ENCODE measurements around the gene PGAM1.
A peak's percentile ranks its signal among the peaks of the same experiment; 100 is the strongest.
"Not testable (repeated sequence)": the region's sequence is repeated elsewhere in the genome, so short reads cannot be mapped to it uniquely, and the experiment has no call there.

The PGAM1 gene

DNA sequence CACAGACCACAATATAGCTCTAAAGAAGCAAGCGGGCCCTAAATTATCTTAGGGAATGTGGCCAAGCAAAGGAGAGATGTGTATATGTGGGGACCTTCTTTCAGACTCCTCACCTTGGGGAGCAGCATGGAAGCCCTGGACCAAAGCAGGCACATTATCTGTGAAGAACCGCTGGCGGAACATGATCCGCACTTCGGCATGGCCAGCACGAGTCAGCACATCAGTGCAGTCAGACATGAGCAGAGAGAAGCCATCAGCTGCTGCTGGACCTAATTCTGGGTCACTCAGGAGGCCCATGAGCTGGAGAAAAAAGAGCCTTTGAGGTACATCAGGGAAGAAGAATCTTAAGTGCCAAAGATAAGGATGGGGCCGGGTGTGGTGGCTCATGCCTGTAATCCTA, 33.9 kb downstream of the PGAM1 start:
- no peak for DNase-seq

- no peak for DNase-seq
These were observed 36.3 kb downstream of the PGAM1 start for GRCh38 chr10:97462309-97462708.

GRCh38 chr10:97463363-97464132, 37.6 kb downstream of the PGAM1 start:
- DNase-seq = peak; percentile 38

DNA sequence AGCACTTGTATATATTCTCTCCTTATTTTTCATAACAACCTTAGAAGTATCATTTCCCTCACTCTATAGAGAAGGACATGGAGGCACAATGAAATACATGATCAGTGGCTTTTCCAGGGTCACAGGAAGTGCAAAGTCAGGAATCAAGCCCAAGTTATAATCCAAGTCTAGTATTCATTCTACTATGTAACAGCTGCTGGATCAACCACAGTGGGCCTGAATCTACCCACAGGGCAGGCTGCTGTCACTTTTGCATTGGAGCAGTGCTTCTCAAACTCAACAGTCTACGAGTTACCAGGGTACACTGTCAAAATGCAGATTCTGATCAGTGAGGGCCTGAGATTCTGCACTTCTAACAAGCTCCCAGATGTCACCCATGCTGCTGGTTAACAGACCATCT, 38.2 kb downstream of the PGAM1 start:
- DNase-seq = no peak

GRCh38 chr10:97465982-97466381, 40.0 kb downstream of the PGAM1 start:
- no peak for DNase-seq

GRCh38 chr10:97466755-97467154, 40.8 kb downstream of the PGAM1 start:
- no peak for DNase-seq

DNA sequence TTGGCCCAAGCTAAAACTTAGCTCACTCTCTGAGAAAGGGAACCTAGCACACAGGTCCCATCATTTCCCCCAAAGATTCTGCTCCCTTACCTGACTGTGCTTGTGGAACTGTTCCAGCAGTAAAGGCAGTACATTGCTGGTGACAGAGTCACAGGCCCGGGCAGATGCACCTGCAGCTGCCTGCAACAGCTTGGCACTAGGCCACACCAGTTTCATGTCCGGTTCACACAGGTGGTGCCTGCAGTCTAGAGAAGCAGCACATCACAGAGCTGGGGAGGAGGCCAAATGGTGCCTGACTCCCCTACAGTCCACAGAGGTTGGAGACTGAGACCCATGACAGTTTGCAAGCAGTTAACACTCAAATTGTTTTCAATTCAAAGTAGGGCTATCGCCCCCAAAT, 42.2 kb downstream of the PGAM1 start:
- no peak for DNase-seq

- DNase-seq = not testable (repeated sequence)
These were observed 42.8 kb downstream of the PGAM1 start for GRCh38 chr10:97468781-97469180.

DNA sequence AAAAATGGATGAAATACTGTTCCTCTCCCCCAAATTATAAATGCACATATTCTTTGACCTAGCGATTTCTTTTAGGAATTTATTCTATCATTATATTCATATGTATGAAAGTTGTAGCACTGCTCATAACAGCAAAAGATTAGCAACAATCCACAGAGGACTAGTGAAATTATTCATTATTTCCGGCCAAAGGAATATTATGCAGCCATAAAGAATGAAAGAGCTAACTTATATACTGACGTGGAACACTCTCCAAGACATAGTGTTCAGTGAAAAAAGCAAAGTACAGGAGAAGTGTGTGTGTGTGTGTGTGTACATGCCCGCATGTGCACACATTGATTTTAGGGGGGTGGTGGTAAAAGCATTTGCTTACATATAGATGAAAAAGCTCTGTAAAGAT, 48.9 kb downstream of the PGAM1 start:
- no peak for DNase-seq

DNA sequence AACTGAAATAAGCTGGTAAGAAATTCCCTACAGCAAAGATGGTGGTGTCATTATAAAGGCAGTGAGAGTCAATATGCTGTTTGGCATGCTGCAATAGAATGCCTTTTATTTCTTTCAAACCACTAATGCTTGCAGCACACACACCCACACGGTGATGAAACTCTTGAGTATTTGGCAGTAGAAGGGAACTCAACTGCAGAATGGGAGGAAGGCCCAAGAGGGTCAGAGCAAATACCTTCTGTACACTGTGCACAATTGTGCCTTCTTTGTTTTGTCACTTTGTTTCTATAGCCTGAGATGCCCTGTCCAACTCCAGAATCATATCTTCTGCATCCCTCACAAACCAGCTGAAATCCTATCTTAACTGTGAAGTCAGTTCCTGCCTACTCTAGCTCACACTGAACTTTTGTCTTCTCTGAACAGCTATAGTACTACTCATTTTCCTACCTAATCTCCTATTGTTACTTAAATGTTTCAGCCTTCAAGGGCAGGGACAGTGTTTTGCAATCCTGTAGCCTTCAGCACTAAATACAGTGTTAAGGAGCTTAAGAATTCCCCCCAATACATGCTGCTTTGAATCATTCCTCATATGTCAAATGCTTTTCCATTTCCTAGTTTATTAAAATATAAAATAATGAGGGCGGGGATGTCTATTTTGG, 50.1 kb downstream of the PGAM1 start:
- no peak for DNase-seq

DNA sequence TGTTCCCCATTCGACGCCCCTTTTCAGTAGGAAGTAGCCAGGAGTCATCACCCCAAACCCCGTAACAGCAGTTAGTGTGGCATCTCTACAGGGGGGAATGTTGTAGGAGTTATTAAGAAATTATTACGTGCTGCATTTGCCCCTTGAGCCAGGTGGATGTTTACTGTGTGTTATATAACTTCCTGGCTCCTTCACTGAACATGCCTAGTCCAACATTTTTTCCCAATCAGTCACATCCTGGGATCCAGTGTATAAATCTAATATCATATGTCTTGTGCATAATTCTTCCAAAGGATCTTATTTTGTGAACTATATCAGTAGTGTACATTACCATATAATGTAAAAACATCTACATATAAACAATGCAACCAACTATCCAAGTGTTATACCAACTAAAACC, 53.4 kb downstream of the PGAM1 start:
- DNase-seq = not testable (repeated sequence)

DNA sequence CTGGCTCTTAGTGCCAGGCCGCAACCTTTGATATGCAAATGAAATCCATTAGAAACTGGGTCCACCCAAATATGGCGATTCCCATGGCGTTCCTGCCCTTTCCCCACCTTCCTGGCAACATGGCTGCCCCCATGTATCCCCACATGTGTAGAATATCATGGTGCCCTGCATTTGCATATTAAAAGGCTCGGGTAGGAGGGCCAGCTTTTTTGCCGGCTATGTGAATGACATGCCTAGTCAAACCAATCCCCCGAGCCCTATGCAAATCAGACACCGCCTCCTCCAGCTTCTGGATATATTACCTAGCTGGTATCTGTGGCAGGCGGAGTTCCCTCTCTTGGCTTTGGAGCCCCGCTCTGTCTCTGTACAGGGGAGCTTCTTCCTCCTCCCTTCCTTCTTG, 53.9 kb downstream of the PGAM1 start:
- no peak for DNase-seq

- no peak for DNase-seq
These were observed 55.1 kb downstream of the PGAM1 start for GRCh38 chr10:97481071-97481470.

DNA sequence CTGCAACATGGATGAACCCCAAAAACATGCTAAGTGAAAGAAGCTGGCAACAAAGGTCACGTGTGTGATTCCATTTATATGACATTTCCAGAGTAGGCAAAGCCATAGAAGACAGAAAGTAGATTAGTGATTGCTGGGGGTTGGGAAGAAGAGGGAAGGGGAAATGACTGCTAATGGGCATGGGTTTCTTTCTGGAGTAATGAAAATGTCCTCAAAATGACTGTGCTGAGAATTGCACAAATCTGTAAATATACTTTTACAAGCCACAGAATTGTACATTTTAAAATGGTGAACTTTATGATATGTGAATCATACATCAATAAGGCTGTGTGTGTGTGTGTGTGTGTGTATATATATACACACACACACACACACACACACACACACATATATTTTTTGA, 56.4 kb downstream of the PGAM1 start:
- DNase-seq = no peak
